Adrenal gland (tissue), 12 donors: ENCODE measurements around the gene BRMS1. TPM values are rescaled to one million over a fixed set of nuclear protein-coding genes. Genes with fewer than 3 reads are reported as not detected.

Source experiments
- DNase-seq, 7 donors: peaks; one replicate each; pipeline ENCODE4 v3.0.0-alpha.2; 2019 to 2020
- H3K27ac ChIP-seq, 5 donors: fragments of 200-600 bp; sonication (generic) in 4 of 5; 1 replicate in 3 of 5; 2 replicates in 2 of 5; pipeline versions ENCODE4 v1.5.1 to v1.8.0; 2016 to 2020; ENCODE audit warnings: mild to moderate bottlenecking in 1 of 5
- H3K27me3 ChIP-seq: fragments of 200-600 bp; 2 replicates; pipeline ENCODE4 v1.8.0; 2021
- H3K36me3 ChIP-seq, 2 donors: fragments of 200-600 bp; replicated peaks in 1 of 2; 1 replicate in 1 of 2; 2 replicates in 1 of 2; pipeline versions ENCODE4 v1.5.1 to v1.8.0; 2018 to 2022
- H3K4me1 ChIP-seq, 2 donors: fragments of 200-600 bp; replicated peaks in 1 of 2; 1 replicate in 1 of 2; 2 replicates in 1 of 2; pipeline versions ENCODE4 v1.5.1 to v1.8.0; 2018 to 2021
- H3K4me3 ChIP-seq, 4 donors: fragments of 200-600 bp; sonication (generic) in 3 of 4; one replicate each; pipeline ENCODE4 v1.5.1; 2016 to 2018
- H3K9me3 ChIP-seq, 3 donors: fragments of 200-600 bp; sonication (generic) in 1 of 3; replicated peaks in 1 of 3; 1 replicate in 2 of 3; 2 replicates in 1 of 3; pipeline versions ENCODE4 v1.5.1 to v1.8.0; 2016 to 2021
- POLR2A ChIP-seq, 2 donors: fragments of 450-650 bp; IDR thresholded peaks; one replicate each; pipeline ENCODE4 v1.6.1; 2017; ENCODE audit warnings: antibody characterized with exemption in 2 of 2, mild to moderate bottlenecking in 2 of 2, moderate library complexity in 1 of 2
- WGBS, 4 donors: extraction: QIAGEN DNeasy Blood & Tissue Kit in 2 of 4; methylation state at CpG; one replicate each; pipeline versions ENCODE4 v1.1.5 to v1.1.7; 2013 to 2017; 5-methylcytosine and 5-hydroxymethylcytosine counted together
- intact Hi-C, 2 donors: fragments of 100-400 bp; cut with DNase I; formaldehyde crosslinking; loops; one replicate each; pipeline versions ENCODE4 v1.14.1 to v1.15.0; 2022 to 2023
- polyA plus RNA-seq, 3 donors: library from polyadenylated mRNA; stranded (reverse); fragments of 200-250 nt in 2 of 3; fragments of 350-450 nt in 1 of 3; fragmentation: Illumina TruSeq in 1 of 3; extraction: RNeasy Lipid Tissue Mini Kit (QIAGEN cat#74804) in 1 of 3; gene quantifications; one replicate each; pipeline ENCODE4 v1.2.3, GENCODE V29; 2013 to 2014
- total RNA-seq, 9 donors: library from RNA; depleted of rRNA in 4 of 9; stranded (reverse); fragments of >200 nt in 4 of 9; fragments of 120-200 nt in 1 of 9; fragmentation: NEBNext Ultra II Directional in 1 of 9; extraction: Animal tissue kit (Norgen Biotek cat#: 25700) in 1 of 9; gene quantifications; one replicate each; pipeline versions ENCODE4 v1.1.0 to v1.2.4, GENCODE V29; 2013 to 2023
- TF ChIP-seq, protein P1 (sequence below), 6 experiments: fragments of 450-650 bp in 4 of 6; fragments of 200-600 bp in 2 of 6; sonication (generic) in 1 of 6; IDR thresholded peaks; 1 replicate in 5 of 6; 2 replicates in 1 of 6; pipeline versions ENCODE4 v1.5.1 to v1.8.0; 2016 to 2021; ENCODE audit warnings: antibody characterized with exemption in 6 of 6, mild to moderate bottlenecking in 2 of 6, moderate library complexity in 1 of 6
- donor health status: healthy with polysubstance abuse.
- donor health status: Bipolar disorder and iron deficiency.
- donor health status: DM: yes; HTN: yes; CAD: no.
- donor health status: DM: no; HTN: no; CAD: no.
- donor health status: DM: no; HTN: no; CAD: no.
- donor health status: DM: yes; HTN: yes; CAD: no.

BRMS1 gene
- total and polyA plus RNA-seq, 12 donors, result 22.4 to 55.3 (median 41.7) TPM

DNA sequence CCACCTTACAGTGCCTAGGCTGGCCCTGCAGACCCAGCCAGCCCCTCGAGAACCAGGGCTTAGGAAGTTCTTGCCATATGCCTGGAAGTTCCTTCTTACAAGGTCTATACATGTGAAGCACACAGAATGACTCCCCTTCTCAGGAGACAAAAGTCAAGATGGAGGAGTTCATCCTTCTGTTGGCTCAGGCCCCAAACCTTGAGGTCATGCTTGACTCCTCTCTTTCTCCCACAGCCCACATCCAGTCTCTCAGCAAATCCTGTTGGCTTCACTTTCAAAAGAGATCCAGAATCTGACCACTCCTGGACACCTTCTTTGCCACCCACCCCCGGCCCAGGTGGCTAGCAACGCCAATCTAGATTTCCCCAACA is 26.3 kb downstream of the BRMS1 start:
- 77 to 100% (median 79%) methylated on average over 2 to 3 of the region's 3 CpGs for WGBS, 4 donors
- Histone ChIP-seq H3K4me1 (peaks cover 0 to 11% of the 10 kb centered on the region in 2 donors), H3K4me3 (no peak overlapping the region), H3K36me3 (no peaks in the 10 kb centered on the region), H3K27me3 (no peaks in the 10 kb centered on the region), H3K27ac (peak overlapping the region in 2 of 5 donors; percentile 75 to 91), H3K9me3 (no peaks in the 10 kb centered on the region)
- TF ChIP-seq, protein P1, sequence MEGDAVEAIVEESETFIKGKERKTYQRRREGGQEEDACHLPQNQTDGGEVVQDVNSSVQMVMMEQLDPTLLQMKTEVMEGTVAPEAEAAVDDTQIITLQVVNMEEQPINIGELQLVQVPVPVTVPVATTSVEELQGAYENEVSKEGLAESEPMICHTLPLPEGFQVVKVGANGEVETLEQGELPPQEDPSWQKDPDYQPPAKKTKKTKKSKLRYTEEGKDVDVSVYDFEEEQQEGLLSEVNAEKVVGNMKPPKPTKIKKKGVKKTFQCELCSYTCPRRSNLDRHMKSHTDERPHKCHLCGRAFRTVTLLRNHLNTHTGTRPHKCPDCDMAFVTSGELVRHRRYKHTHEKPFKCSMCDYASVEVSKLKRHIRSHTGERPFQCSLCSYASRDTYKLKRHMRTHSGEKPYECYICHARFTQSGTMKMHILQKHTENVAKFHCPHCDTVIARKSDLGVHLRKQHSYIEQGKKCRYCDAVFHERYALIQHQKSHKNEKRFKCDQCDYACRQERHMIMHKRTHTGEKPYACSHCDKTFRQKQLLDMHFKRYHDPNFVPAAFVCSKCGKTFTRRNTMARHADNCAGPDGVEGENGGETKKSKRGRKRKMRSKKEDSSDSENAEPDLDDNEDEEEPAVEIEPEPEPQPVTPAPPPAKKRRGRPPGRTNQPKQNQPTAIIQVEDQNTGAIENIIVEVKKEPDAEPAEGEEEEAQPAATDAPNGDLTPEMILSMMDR (IDR thresholded peaks at IDR 0.05), result no peak
- TF ChIP-seq POLR2A (IDR thresholded peaks at IDR 0.05), result no peak
- intact Hi-C loops, result no loop called here
- DNase-seq, result no peak

- Histone ChIP-seq H3K4me1 (peaks cover 5 to 16% of the 10 kb centered on the region in 2 donors), H3K9me3 (no peaks in the 10 kb centered on the region), H3K4me3 (no peak overlapping the region), H3K27ac (peak overlapping the region in 4 of 5 donors; percentile 39 to 91 (median 65)), H3K27me3 (no peaks in the 10 kb centered on the region), H3K36me3 (no peaks in the 10 kb centered on the region)
- WGBS, 4 donors, result 35 to 56% (median 41%) methylated on average over 7 to 16 of the region's 16 CpGs
- TF ChIP-seq, protein P1 (IDR thresholded peaks at IDR 0.05), result no peak
- TF ChIP-seq POLR2A (IDR thresholded peaks at IDR 0.05), result no peak
- intact Hi-C loops, result no loop called here
- peak in 5 of 7 donors; percentile 68 to 82 (median 68) for DNase-seq
Measured at GRCh38 chr11:66317723-66318599, 26.9 kb downstream of the BRMS1 start.

- Histone ChIP-seq H3K4me1 (peaks cover 6 to 18% of the 10 kb centered on the region in 2 donors), H3K27ac (peak overlapping the region in 4 of 5 donors; percentile 39 to 91 (median 65)), H3K9me3 (no peaks in the 10 kb centered on the region), H3K4me3 (peak overlapping the region in 1 of 4 donors; percentile 37), H3K27me3 (no peaks in the 10 kb centered on the region), H3K36me3 (no peaks in the 10 kb centered on the region)
- TF ChIP-seq, protein P1 (IDR thresholded peaks at IDR 0.05), result no peak
- TF ChIP-seq POLR2A (IDR thresholded peaks at IDR 0.05), result no peak
- no peak for DNase-seq
- intact Hi-C loops, result no loop called here
- 27 to 41% (median 38%) methylated on average over 13 to 14 of the region's 14 CpGs for WGBS, 4 donors
Measured at GRCh38 chr11:66317322-66317722, 27.6 kb downstream of the BRMS1 start.

DNA sequence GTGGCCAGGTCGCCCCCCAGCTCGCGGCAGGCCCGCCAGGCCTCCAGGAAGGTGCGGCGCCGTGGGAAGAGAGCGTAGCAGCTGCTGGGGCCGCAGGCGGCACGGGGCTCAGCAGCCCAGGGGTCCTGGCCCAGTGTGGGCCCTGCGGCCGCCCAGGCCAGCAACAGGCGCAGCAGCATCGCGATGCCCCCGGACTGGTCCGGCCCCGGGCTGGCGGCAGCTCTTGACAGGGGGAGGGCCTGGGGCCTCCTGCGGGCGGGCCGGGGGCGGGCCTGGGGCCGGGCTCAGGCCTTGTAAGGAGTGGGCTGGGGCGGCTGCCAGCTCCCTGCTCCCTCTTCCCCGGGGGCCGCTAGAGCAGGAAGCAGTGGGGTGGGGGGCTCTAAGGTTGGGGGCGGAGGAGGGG is 28.1 kb downstream of the BRMS1 start, which contains the start of gene CD248:
Gene CD248, minus strand, starts transcription at position 196 of the 403 bp plus-strand sequence. Its CDS starts 17 bp downstream, at position 179.
- Histone ChIP-seq H3K4me3 (peak within 1 kb of the TSS in 1 of 4 donors; percentile 37), H3K36me3 (no peaks in the 10 kb centered on the region), H3K27ac (peak within 1 kb of the TSS in 4 of 5 donors; percentile 39 to 91 (median 65)), H3K4me1 (peaks cover 6 to 18% of the 10 kb centered on the region in 2 donors), H3K27me3 (no peaks in the 10 kb centered on the region), H3K9me3 (no peaks in the 10 kb centered on the region)
- peak in 1 of 7 donors; percentile 45 for DNase-seq
- WGBS, 4 donors, result 23 to 31% (median 29%) methylated on average over 7 to 29 of the region's 29 CpGs; no CpG with 5 or more reads in 1 of the 4 donors
- TF ChIP-seq, protein P1 (IDR thresholded peaks at IDR 0.05), result no peak
- TF ChIP-seq POLR2A (IDR thresholded peaks at IDR 0.05), result no peak
- intact Hi-C loops, result no loop called here
